Large intestine (tissue), 3 donors: ENCODE measurements around the gene PRTFDC1. TPM values are rescaled to one million over a fixed set of nuclear protein-coding genes. Genes with fewer than 3 reads are reported as not detected.

Experiments used
- DNase-seq, 2 donors: peaks; one replicate each; pipeline versions ENCODE4 v3.0.0 to v3.0.0-alpha.2; 2013
- H3K27ac ChIP-seq: one replicate; pipeline ENCODE4 v1.5.1; 2013; ENCODE audit warnings: low read length
- H3K27me3 ChIP-seq: 2 replicates; pipeline ENCODE4 v1.6.1; 2013; ENCODE audit warnings: low read length; ENCODE audit not compliant: control insufficient read depth, insufficient read depth
- H3K36me3 ChIP-seq: 2 replicates; pipeline ENCODE4 v1.6.1; 2013; ENCODE audit warnings: low read length; ENCODE audit not compliant: control insufficient read depth, insufficient read depth
- H3K4me1 ChIP-seq: one replicate; pipeline ENCODE4 v1.6.1; 2013; ENCODE audit warnings: low read length; ENCODE audit not compliant: control insufficient read depth, insufficient read depth
- H3K4me3 ChIP-seq: one replicate; pipeline ENCODE4 v1.5.1; 2013; ENCODE audit warnings: low read length
- H3K9me3 ChIP-seq: one replicate; pipeline ENCODE4 v1.6.1; 2013; ENCODE audit warnings: mild to moderate bottlenecking, low read depth, low read length, moderate library complexity; ENCODE audit not compliant: control insufficient read depth
- WGBS: methylation state at CpG from one replicate; pipeline ENCODE4 v1.1.5; 2013; ENCODE audit warnings: low lambda C conversion rate; ENCODE audit not compliant: insufficient coverage; 5-methylcytosine and 5-hydroxymethylcytosine counted together
- polyA plus RNA-seq: library from polyadenylated mRNA; unstranded; fragments of 120-200 nt; gene quantifications from one replicate; pipeline ENCODE4 v1.2.1, GENCODE V29; 2013

Gene PRTFDC1
- polyA plus RNA-seq, 1 donor: 34.3 TPM

DNA sequence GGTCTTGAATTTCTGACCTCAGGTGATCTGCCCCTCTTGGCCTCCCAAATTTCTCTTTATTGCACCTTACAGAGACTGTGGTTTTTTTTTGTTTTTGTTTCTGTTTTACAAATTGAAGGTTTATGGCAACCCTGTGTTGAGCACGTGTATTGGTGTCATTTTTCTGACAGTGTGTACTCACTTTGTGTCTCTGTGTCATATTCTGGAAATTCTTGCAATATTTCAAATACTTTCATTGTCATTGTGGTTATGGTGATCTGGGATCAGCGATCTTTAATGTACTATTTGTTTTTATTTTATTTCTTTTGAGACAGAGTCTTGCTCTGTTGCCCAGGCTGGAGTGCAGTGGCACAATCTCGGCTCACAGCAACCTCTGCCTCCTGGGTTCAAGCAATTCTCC lies 89.8 kb downstream of the PRTFDC1 start:
- H3K36me3 ChIP-seq: no peaks in the 10 kb centered on the region
- H3K4me1 ChIP-seq: no peaks in the 10 kb centered on the region
- H3K27me3 ChIP-seq: no peaks in the 10 kb centered on the region
- WGBS: 100% methylated on average over 1 of the region's 3 CpGs
- H3K27ac ChIP-seq: no peak overlapping the region
- H3K9me3 ChIP-seq: no peaks in the 10 kb centered on the region
- H3K4me3 ChIP-seq: no peak overlapping the region
- no peak for DNase-seq

DNA sequence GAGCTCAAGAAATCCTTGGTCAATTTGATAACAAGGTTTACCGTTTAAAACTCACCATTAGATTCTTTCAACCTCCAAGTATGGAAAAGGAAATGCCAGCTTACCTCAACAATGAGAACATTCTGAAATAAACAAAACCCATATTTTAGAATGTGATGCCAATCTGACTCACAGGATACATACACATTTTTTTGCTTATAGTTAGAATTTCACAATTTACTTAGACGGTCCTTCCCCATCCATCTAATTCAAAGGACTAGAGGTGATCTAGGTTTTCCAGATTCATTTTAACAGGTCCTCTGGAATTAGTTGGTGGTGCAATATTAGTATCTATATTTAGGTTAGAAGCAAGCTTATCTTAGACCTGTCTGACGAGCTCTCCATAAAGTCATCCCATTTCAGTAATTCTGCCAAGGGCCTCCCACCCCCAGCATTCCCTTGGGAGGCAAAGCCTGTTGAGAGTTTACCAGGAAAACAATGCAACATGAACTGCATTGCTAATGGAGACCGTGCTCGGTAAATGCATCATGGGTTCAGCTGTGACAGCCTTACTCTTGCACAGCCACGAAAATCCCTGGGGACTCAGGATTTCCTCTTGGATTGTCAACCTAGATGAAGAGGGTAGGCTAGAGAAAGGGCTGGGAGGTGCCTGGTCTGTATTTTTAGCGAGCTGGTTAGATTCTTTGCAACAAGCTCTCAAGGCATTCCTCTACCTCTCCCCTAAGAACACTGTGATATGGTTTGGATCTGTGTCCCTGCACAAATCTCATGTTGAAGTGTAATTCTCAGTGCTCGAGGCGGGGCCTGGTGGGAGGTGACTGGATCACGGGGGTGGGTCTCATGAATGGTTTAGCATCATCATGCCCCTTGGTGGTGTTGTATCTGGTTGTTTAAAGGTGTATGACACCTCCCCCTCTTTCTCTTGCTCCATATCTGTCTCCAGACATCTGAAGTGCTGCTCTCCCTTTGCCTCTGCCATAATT lies 93.8 kb downstream of the PRTFDC1 start:
- Histone ChIP-seq H3K4me3 (no peak overlapping the region), H3K4me1 (no peaks in the 10 kb centered on the region), H3K9me3 (no peaks in the 10 kb centered on the region), H3K27me3 (no peaks in the 10 kb centered on the region), H3K27ac (no peak overlapping the region), H3K36me3 (peaks cover 4% of the 10 kb centered on the region)
- no CpG with 5 or more reads among the region's 10 CpGs for WGBS
- DNase-seq: no peak

DNA sequence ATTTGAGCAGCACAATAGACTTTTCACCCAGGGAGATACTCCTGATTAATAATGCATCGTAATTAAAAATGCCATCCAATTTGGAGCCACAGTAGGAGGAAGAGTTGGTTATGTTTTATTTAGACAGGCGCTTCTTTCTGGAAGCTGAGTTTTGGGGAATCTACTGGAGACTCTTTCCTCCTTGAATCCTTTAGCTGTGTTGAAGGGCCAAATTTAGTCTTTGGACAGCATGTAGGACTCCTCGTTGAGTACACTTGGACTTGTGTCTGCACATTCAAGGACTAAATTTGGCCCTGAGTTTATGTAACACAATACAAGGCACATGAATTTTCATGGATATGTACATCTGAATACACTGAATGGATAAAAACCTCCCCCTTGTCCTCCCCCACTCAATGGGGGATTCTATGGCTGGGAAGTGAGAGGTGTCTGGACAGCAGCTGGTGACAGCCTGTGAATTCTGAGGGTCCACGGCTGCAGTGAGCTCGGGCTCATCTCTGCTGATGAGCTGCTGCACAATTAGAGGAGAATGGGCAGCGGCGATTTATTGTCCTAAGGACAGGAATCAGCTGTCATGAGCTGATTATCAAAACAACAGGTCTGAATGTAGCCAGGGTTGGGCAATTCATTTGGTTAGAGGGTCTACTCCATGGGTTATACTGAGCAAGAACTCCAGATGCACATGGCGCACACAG lies 95.2 kb downstream of the PRTFDC1 start:
- Histone ChIP-seq H3K4me1 (no peaks in the 10 kb centered on the region), H3K27me3 (no peaks in the 10 kb centered on the region), H3K27ac (no peak overlapping the region), H3K9me3 (no peaks in the 10 kb centered on the region), H3K36me3 (peaks cover 4% of the 10 kb centered on the region), H3K4me3 (no peak overlapping the region)
- DNase-seq: no peak
- 80% methylated on average over 3 of the region's 8 CpGs for WGBS

DNA sequence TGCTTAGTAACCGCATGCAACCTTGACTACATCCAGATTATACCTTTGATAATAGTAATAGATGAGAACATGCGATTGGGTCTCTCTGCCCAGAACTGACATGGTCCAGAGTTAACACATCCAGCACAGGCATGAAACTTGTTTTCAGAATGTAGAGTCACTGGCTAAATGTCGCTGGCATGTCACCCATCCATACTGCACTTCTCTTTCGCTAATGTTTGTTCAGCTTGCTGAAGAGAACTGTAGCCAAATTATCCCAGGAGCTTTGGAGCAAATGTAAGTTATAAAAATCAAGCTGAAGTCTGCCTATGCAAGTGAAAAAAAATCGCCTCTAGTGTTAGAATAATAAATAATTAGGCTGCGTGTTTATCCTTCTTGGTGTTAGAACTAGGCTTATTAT lies 98.2 kb downstream of the PRTFDC1 start:
- WGBS: 93% methylated on average over 4 of the region's 6 CpGs
- no peaks in the 10 kb centered on the region for H3K9me3 ChIP-seq

DNA sequence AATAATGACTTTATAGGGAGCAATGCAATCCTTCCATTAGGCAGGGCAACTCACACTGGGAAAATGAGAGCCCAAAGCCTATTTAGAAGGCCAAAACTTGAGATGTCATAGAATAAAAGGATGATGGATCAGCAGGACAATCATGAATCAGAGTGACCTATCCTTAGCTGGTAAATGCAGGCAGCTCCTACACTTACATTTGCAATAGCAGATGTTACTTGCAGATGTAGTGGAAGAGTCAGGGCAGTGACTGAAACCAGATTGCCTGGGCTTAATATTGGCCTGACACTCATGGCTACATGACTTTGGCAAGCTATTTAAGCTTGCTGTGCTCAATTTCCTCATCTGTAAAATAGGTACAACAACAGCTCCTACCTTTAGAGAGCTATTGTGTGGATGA lies 98.7 kb downstream of the PRTFDC1 start:
- H3K36me3 ChIP-seq: peaks cover 4% of the 10 kb centered on the region
- H3K9me3 ChIP-seq: no peaks in the 10 kb centered on the region
- no peak overlapping the region for H3K4me3 ChIP-seq
- H3K27ac ChIP-seq: no peak overlapping the region
- H3K27me3 ChIP-seq: no peaks in the 10 kb centered on the region
- DNase-seq: no peak
- no peaks in the 10 kb centered on the region for H3K4me1 ChIP-seq

More for the DNA sequence above, 98.2 kb downstream of the PRTFDC1 start:
- Histone ChIP-seq H3K27ac (no peak overlapping the region), H3K36me3 (peaks cover 4% of the 10 kb centered on the region), H3K27me3 (no peaks in the 10 kb centered on the region), H3K4me1 (no peaks in the 10 kb centered on the region), H3K4me3 (no peak overlapping the region)
- no peak for DNase-seq

DNA sequence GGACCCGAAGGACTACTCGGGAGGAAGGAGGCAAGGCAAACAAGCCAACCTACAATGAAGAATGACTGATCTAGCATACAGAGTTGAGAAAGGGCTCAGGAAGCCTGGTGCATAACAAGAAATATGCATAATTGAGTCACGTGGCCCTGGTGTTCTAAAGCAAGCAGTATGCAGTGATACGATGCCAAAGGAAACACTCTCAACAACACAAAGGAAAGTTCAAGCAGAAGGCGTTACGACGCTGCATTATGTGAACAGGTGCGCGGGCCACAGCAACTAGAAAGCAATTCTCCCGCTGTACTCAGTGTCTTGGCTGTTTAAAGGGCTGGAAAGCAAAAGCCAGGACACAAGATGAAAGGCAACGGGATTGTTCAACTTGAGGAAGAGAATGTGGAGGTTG lies 100.8 kb downstream of the PRTFDC1 start:
- H3K4me1 ChIP-seq: no peaks in the 10 kb centered on the region
- no peaks in the 10 kb centered on the region for H3K9me3 ChIP-seq
- H3K4me3 ChIP-seq: no peak overlapping the region
- H3K27ac ChIP-seq: no peak overlapping the region
- 100% methylated on average over 1 of the region's 11 CpGs for WGBS
- H3K36me3 ChIP-seq: peaks cover 4% of the 10 kb centered on the region
- DNase-seq: no peak
- no peaks in the 10 kb centered on the region for H3K27me3 ChIP-seq

DNA sequence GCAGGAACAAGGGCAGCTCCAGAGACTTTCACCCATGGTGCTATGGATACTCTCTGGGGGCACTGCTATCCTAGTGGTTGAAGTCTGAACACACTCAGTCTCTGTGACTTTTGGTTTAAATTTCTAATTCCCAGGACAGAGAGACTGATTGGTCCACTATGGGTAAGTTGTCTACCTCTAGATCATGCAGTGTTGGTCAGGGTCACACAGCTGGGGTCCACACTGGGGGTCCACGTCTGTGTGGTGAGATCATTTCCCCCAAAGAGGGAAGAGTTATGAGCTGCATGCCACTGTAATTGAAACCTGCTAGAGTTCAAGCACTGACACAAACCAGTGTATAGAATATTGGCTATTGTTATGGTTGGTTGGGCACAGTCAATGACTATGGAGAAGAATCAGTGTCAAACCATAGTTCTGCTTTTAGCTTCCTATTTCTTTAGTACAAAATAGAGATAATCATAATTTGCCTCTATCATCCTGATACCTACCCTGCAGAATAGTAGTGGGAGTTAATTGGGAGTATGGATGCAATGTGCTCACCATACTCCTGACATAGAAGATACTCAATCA lies 101.6 kb downstream of the PRTFDC1 start:
- Histone ChIP-seq H3K9me3 (no peaks in the 10 kb centered on the region), H3K36me3 (peaks cover 4% of the 10 kb centered on the region), H3K4me3 (no peak overlapping the region), H3K27ac (no peak overlapping the region), H3K27me3 (no peaks in the 10 kb centered on the region), H3K4me1 (no peaks in the 10 kb centered on the region)
- no CpG with 5 or more reads among the region's 1 CpG for WGBS
- DNase-seq: no peak

DNA sequence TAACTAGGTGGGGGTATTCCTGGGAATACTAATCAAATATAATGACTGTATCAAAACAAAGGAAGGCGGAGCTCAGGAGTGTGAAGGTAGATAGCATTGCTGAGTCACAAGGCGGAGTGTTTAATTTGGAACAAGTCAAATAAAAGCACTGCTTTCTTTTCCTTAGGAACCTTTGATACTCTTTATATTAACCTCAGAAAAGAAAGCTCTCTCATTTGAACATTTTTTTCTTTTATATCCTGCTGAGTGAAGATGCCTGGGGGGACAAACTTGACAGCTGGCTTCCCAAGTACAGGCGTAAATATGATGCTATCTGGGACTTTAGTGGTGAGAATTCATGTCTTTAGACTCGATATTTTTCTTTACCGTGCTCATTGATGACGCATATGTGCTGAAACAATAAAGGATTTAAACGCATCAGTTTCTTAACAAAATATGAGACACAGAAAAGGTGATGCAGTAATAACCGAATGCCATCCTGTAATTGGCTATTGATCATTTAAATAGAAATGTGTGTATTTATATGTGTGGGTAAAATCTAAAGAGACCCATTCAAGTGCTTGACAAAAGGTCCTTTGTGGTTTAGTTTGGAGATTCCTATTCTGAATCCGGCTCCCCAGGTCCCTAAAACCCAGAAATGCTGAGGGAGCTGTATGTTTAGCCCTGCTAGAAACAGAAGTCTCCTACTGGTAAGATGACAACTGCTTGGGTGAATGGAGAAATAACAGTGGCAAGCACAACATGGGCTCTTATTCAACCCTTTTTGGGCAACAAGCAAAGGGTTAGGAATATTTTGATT lies 102.7 kb downstream of the PRTFDC1 start:
- Histone ChIP-seq H3K9me3 (no peaks in the 10 kb centered on the region), H3K4me3 (no peak overlapping the region), H3K27me3 (no peaks in the 10 kb centered on the region), H3K4me1 (no peaks in the 10 kb centered on the region), H3K27ac (no peak overlapping the region), H3K36me3 (peaks cover 3% of the 10 kb centered on the region)
- WGBS: 48% methylated on average over 4 of the region's 9 CpGs
- peak in 1 of 2 donors; percentile 17 for DNase-seq

DNA sequence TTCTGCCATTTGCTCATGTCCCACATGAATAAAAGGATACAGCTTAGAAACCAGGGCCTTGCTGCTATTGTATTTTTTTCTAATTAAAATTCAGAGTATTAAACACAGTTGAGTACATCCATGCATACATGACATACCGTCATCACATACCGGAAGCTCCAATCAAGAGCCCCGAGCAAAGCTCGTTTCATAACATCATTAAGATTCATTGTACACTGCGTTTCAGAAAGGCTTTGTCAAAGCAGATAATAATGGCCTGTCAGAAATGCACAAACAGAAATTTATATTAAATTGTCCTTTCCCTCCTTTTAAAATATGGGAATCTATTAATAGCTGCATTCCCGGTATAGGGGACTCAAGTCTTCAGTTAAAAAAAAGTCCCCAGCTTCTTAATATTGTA lies 103.4 kb downstream of the PRTFDC1 start:
- H3K9me3 ChIP-seq: no peaks in the 10 kb centered on the region
- H3K4me1 ChIP-seq: no peaks in the 10 kb centered on the region
- no peak overlapping the region for H3K4me3 ChIP-seq
- DNase-seq: no peak
- WGBS: 73% methylated on average over 2 of the region's 6 CpGs
- no peaks in the 10 kb centered on the region for H3K27me3 ChIP-seq
- no peaks in the 10 kb centered on the region for H3K36me3 ChIP-seq
- no peak overlapping the region for H3K27ac ChIP-seq

DNA sequence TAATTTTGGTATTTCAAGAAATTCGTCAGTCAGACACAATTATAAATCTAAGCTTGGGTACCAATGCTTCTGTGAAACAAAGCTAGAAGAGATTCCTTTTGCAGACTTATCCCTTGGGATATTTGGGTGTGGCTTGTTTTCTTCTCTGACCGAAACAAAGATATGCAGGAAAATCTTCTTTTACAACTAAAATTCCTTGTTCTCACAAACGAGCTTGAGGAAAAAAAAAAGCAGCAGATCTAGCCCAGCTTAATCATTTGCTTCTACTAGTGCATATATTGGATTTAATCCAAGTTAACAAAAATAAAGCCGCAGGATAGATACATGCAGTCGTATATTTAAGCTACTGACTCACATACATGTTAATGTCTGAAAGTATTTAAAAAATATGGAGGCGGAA lies 104.2 kb downstream of the PRTFDC1 start:
- Histone ChIP-seq H3K27ac (no peak overlapping the region), H3K27me3 (no peaks in the 10 kb centered on the region), H3K4me1 (no peaks in the 10 kb centered on the region), H3K9me3 (no peaks in the 10 kb centered on the region), H3K36me3 (no peaks in the 10 kb centered on the region), H3K4me3 (no peak overlapping the region)
- WGBS: 91% methylated on average over 4 of the region's 6 CpGs
- no peak for DNase-seq
